Endothelial cell of umbilical vein (primary cell): ENCODE results near the gene C1QL2.

Experiments
- CTCF ChIP-seq, 2 donors: IDR thresholded peaks; 1 replicate in 1 of 2; 2 replicates in 1 of 2; pipeline ENCODE4 v1.5.1; 2011; ENCODE audit warnings: low read length in 2 of 2, mild to moderate bottlenecking in 2 of 2, moderate library complexity in 2 of 2, control low read depth in 1 of 2, inconsistent platforms in 1 of 2, low read depth in 1 of 2; ENCODE audit not compliant: insufficient read depth in 1 of 2; ENCODE audit errors: extremely low read depth in 1 of 2
- EZH2 ChIP-seq: IDR thresholded peaks from 2 replicates; pipeline ENCODE4 v1.6.1; 2012; ENCODE audit warnings: borderline replicate concordance, low read depth, mild to moderate bottlenecking, moderate library complexity, low read length, inconsistent platforms; ENCODE audit not compliant: severe bottlenecking
- MAX ChIP-seq: IDR thresholded peaks from 2 replicates; pipeline ENCODE4 v1.6.1; 2011; ENCODE audit not compliant: insufficient read depth, insufficient read length
- MYC ChIP-seq: IDR thresholded peaks from one replicate; pipeline ENCODE4 v1.6.1; 2011; ENCODE audit warnings: mild to moderate bottlenecking, low read depth, low read length
- POLR2A ChIP-seq: IDR thresholded peaks from 2 replicates; pipeline ENCODE4 v1.6.1; 2012; ENCODE audit warnings: low read depth, mild to moderate bottlenecking, control low read depth, low read length
- POLR2AphosphoS5 ChIP-seq: IDR thresholded peaks from 2 replicates; pipeline ENCODE4 v1.6.1; 2012; ENCODE audit warnings: low read depth, mild to moderate bottlenecking, control low read depth, low read length, moderate library complexity; ENCODE audit not compliant: insufficient read depth

- no peak for TF ChIP-seq MAX
- TF ChIP-seq CTCF (IDR thresholded peaks at IDR 0.05; ENCODE audit: extremely low read depth in 1 of 2, insufficient read depth in 1 of 2, low read depth in 1 of 2, low read length in 2 of 2) = no peak
- TF ChIP-seq EZH2 = no peak
- no peak for TF ChIP-seq POLR2A
- TF ChIP-seq POLR2AphosphoS5 = no peak
- TF ChIP-seq MYC = no peak
Observed at GRCh38 chr2:119117891-119118882, 40.4 kb downstream of the C1QL2 start.
